ENCODE measurements around the gene CA12.
A peak's percentile ranks its signal among the peaks of the same experiment; 100 is the strongest.
"Not testable (repeated sequence)": the region's sequence is repeated elsewhere in the genome, so short reads cannot be mapped to it uniquely, and the experiment has no call there.

Gene CA12

DNA sequence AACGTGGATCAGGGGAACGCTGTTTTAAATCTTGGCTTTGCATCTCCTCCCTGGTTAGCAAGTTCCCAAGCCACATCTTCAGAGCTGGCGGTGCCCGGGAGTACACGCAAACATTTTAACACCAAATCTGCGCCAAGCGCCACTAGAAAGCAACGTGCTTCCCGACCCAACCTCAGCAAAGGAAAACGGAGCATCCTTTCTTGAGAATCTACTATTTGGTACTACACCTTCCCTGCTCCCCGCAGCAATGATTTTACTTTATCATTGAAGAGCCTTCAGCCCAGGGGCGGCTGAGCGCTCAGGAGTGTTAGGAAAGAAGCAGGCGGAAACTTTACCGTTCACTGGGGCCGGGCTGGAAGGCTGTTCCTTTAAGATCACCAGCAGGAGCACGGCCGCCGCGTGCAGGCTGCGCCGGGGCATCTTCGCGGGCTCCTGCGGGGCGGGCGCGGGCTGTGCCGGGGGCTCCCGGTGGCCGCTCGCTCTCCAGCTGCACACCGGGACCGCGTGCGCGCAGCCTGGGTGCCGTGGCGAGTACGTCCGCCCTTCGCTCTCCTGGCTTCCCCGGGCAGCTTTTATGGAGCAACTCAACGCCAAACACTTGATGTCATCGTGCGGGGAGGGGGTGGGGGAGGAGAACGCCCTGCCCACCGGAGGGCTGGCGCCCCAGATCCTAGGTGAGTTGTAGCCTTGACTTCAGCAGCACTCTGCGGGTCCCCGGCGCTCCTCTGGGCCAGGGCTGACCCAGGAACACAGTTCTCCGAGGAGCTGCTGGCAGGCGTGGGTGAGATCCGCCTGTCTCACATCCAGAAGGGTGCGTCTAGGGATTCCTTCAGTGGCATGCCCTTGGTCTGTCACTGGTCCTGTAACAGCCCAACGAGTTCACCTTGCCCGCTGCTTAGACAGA, at the start of gene CA12:
CA12 (minus strand) TSS at position 546 of the 904 bp plus-strand sequence; CDS start at position 420, 126 bp downstream.
- DNase-seq: peak; percentile 50

- DNase-seq: no peak
Observed at GRCh38 chr15:63430766-63431451, 49.3 kb upstream of the CA12 start.

DNA sequence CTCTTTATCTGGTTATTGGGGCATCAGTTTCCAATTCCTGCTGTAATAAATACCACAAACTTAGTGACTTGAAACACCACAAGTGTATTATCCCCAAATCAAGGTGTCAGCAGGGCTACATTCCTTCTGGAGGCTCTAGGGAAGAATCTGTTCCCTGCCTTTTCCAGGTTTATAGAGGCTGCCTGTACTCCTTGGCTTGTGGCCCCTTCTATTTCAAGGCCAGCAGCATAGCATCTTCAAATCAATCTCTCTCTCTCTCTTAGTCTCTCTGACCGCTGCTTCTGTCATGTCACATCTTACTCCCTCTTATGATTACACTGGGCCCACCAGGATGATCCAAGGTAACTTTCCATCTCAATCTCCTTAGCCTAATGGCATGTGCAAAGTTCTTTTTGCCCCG, 44.9 kb upstream of the CA12 start:
- DNase-seq: no peak

DNA sequence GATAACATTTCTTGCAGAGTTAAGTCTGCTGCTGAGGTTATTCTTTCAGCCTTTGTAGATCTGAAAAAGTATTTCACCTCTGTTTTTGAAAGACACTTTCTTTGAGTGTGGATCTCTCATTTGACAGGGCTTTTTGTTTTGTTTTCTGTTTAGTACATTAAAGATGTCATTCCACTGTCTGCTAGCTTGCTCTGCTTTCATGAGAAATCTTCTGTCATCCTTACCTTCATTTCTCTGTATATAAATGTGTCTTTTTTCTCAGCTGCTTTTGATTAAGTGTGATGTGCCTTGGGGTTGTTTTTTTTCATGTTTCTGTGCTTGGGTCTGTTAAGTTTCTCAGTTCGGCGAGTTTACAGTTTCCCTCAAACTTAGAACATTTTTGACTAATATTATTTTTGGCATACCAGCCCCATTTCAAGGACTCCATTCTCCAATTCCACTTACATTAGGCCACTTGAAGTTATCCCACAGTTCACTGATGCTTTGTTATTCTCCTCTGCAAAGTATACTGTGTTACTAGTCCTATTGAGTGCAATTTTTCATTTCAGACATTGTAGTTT, 43.9 kb upstream of the CA12 start:
- no peak for DNase-seq

GRCh38 chr15:63422891-63423590, 41.4 kb upstream of the CA12 start:
- DNase-seq: no peak

- DNase-seq: no peak
Observed at GRCh38 chr15:63421433-63421832, 39.8 kb upstream of the CA12 start.

GRCh38 chr15:63420333-63420747, 38.7 kb upstream of the CA12 start:
- no peak for DNase-seq

DNA sequence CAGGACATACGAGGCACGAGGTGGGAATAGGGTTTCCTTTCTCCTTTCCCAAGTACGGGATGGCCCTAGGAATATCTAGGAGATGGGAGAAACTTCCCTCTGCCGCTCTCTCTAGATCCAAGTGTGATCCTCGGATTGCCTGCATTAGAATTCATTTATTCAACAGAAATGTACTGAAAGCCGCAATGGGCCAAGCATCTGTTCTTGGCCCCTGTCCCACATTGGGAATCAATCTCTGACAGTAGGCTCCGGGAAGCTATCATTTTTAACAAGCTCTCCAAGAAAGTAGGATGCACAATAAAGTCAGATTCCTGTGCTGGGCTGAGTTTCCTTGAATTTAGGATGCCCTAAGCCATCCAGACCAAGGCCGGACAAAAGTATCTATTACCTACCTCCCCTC, 37.2 kb upstream of the CA12 start:
- peak; percentile 35 for DNase-seq

GRCh38 chr15:63417721-63418120, 36.1 kb upstream of the CA12 start:
- no peak for DNase-seq

DNA sequence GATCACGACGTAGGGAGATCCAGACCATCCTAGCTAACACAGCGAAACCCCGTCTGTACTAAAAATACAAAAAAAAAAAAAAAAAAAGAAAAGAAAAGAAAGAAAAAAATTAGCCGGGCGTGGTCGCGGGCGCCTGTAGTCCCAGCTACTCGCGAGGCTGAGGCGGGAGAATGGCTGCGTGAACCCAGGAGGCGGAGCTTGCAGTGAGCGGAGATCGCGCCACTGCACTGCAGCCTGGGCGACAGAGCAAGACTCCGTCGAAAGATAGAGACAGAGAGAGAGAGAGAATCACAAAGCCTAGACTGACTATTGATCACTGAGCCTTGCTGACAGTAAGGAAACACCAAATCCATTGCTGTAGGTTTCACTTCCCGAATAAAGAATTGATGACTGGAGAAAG, 35.6 kb upstream of the CA12 start:
- not testable (repeated sequence) for DNase-seq

DNA sequence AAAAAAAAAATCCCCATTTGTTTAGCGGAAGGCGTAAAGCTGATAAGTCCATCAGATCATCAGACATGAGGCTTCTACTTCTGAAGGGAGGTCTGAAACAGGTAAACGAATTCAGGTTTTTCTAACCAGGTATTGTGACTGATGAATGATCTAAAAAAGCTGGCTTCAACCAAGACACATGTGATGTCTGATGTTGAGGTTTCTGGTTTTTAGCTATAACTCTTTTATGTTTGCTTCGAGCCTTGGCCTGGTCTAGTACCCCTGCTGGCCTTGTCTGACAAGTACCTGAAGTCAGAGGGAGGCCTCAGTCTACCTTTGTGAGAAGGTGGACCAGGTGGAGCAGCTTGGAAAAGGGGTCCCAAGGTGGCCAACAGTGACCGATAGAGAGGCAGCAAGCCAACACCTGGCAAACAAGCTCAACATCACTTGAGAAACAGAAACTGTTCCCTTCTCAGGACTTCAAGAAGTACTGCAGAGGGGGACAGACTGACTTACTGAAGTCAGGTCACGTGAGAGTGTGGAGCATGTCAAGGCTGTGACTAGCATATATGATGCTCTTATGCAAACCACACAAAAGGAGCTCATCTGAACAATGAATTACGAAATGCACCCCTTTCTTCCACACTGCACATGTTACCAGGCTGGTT, 33.0 kb upstream of the CA12 start:
- DNase-seq: no peak

- no peak for DNase-seq
Observed at GRCh38 chr15:63412551-63412950, 30.9 kb upstream of the CA12 start.

GRCh38 chr15:63411866-63412265, 30.2 kb upstream of the CA12 start:
- no peak for DNase-seq

DNA sequence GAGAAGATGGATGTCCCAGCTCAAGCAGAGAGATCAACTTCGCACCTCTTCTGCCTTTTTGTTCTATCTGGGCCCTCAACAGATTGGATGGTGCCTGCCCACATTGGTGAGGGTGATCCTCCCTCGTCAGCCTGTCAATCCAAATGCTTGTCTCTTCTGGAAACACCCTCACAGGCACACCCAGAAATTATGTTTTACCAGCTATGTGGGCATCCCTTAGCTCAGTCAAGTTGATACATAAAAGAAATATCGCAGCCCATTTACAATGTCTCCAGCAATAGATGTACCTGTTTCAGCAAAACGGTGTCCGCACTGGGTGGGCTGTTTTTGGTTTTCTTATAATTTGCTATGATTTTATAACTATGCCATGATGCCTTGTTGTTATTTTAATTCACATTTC, 27.5 kb upstream of the CA12 start:
- DNase-seq: no peak

DNA sequence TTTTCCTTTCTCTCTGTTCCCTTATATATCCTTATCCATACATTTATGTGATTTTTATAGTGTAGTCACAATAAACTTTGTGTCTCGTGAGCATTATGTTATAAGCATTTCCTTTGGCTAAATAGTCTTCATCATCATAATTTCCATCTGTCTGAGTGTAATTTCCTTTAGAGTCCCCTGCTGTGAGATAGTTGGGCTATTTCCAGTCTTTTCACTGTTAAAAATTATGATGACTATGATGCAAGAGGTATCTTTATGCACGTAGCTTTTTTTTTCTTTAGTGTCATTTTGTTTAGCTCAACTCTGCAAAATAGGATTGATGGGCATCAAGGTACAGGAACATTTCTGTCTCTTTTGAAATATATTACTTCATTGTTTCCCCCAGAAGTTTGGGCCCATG, 26.9 kb upstream of the CA12 start:
- DNase-seq: no peak

GRCh38 chr15:63407612-63408011, 26.0 kb upstream of the CA12 start:
- no peak for DNase-seq

- DNase-seq: no peak
Observed at GRCh38 chr15:63405683-63406390, 24.2 kb upstream of the CA12 start.

DNA sequence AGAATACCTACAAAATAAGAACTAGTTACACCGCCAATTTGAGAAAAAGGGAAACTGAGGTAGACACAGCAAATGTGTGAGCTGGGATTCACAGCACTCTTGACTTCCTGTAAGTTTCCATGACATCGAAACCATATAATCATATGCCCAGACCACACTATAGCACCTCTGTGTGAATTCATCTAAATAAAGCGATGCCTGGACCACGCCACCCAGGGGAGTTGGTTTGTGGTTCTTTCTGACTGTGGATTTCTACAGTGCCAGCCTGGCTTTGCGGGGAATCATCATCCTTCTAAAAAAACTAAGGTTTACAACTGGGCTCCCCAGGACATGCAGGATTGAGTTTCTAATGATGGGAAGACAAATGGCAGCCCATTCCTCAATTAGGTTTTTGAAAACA, 23.5 kb upstream of the CA12 start:
- DNase-seq: peak; percentile 38

DNA sequence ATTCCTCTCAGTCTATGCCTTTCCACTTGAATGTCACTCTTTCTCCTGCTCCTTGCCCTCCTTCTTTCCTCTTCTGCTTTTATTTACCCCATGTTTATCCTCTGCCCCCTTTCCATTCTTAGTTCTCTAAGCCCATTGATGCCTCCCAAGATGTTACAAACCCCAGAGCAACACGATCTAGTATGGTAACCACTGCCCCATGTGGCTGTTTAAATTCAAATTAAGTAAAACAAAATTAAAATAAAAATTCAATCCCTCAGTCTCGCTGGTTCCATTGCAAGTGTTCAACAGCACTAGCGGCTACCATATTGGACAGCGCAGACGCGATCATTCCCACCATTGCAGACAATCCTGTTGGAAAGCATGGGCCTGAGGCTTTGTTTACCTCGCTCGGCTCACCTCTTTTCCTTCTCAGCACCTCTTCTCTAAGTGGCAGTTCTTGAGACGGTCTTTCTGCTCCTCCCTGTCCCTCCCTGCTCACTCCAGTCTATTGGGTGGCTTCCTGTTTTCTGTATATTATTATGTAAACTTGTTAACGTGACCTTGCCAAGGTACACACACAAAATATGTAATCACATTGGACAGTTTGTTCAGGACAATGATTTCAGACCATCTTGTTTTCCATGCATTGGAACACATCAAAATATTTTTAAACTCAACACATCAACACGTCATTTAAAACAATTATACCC, 21.8 kb upstream of the CA12 start:
- DNase-seq: no peak

DNA sequence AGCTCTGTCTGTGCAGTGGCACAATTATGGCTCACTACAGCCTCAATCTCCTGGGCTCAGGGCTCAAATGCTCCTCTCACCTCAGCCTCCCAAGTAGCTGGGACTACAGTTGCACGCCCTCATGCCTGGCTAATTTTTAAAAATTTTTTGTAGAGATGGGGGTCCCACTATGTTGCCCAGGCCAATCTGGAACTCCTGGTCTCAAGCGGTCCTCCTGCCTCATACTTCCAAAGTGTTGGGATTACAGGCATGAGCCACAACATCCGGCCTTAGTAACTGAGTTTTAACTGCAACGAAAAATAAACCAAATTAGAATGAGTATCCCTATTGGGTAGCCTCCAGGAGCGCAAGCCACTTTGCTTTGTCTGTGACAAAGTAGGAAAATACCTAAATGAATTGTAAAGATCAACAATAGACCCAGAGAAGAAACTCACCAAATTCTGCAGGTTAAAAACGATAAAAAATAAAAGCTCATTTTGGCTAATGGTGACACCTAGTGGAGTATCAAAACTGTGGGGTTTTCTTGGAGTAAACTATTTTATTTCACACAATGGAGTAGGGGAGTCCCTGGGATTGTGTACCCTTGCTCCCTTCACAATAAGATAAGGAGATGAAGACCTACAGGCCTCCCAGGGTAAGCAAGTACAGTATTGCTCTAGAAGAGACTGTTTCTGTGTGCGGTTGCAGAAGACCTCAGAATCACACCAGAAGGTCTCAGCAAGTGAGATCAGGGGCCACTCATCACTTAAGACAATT, 21.0 kb upstream of the CA12 start:
- no peak for DNase-seq
